HG02970 (cell line): ENCODE measurements around the gene CNBP.
"Not testable (repeated sequence)": the region's sequence is repeated elsewhere in the genome, so short reads cannot be mapped to it uniquely, and the experiment has no call there.

ENCODE experiments used
- ATAC-seq: cut with Tn5 transposase; IDR thresholded peaks from one replicate; pipeline ENCODE4 v1.9.1; 2021; ENCODE audit warnings: mild to moderate bottlenecking, moderate library complexity, moderate number of reproducible peaks; ENCODE audit not compliant: unreplicated experiment, low FRiP score

The CNBP gene

GRCh38 chr3:129185783-129186182 is 2.1 kb upstream of the CNBP start:
- ATAC-seq = no peak

- not testable (repeated sequence) for ATAC-seq
These were observed 1.3 kb upstream of the CNBP start for GRCh38 chr3:129184784-129185542.

GRCh38 chr3:129184396-129184657 is 631 bp upstream of the CNBP start:
- no peak for ATAC-seq

DNA sequence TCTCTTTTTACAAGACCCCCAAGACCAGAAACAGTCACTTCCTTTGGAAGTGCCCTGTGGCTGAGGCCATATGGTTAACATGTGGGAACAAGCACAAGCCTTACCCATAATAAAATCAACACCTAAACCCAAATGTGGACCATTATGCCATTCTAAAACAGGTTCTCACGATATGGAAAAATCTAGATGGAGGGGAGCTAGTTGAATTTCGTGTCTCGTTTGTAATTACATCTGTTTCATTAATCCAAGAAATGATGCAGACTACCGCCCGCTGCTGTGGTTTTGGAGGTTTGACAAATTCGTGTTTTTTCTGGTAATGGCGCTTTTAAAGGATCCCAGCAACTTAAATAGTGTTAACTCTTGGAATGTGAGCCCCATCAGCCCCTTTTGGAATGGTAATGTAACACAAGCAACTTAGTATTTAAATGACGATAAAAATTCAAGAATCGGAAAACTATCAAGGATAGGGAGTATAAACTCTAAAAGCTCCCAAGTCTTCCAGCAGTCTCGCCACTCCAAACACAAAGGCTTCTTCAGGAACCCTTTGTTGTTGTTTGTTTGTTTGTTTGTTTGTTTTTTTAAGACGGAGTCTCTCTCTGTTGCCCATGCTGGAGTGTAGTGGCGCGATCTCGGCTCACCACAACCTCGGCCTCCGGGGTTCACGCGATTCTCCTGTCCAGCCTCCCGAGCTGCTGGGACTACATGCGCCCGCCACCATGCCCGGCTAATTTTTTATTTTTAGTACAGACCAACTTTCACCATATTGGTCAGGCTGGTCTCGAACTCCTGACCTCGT is 1.1 kb downstream of the CNBP start:
- ATAC-seq = no peak

GRCh38 chr3:129181819-129182218 is 1.9 kb downstream of the CNBP start:
- ATAC-seq = no peak

DNA sequence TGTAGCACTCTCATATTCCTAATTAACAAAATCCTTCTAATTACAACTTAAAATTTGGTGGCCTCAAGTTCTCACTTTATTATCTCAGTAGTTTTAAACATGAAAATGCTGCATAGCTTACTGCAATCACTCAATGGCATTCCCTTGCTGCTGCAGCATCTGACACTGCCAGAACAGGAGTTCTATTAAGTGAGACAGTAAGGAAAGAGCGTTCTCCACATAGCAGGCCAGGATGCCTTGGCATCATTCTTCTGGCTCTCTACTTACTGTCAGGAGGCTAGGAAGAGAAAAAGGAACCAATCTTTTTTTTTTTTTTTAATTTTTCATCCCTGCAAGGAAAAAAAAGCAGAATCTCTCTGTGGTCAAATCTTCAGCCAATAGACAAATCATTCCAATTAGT is 3.2 kb downstream of the CNBP start:
- no peak for ATAC-seq

- no peak for ATAC-seq
These were observed 7.6 kb downstream of the CNBP start for GRCh38 chr3:129176051-129176450.

DNA sequence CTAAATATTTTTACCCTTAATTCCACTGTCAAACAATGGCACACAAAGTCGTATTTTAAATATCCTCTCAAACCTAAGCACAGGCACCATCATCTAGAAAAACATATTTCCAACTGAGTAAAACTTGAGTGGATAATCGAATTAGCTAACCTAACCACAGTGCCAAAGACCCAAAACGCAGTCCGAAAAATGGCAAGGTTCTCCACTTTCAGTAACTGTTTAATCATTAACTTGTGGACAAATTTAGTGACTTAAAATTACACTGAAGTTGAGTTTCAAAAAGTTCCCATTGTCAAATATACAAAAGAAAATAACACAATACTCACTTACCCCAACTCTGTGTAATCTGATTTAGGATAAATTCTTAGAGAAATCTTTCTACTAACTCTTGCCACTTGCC is 10.0 kb downstream of the CNBP start:
- ATAC-seq = no peak

- ATAC-seq = no peak
These were observed 10.5 kb downstream of the CNBP start for GRCh38 chr3:129173206-129173605.

DNA sequence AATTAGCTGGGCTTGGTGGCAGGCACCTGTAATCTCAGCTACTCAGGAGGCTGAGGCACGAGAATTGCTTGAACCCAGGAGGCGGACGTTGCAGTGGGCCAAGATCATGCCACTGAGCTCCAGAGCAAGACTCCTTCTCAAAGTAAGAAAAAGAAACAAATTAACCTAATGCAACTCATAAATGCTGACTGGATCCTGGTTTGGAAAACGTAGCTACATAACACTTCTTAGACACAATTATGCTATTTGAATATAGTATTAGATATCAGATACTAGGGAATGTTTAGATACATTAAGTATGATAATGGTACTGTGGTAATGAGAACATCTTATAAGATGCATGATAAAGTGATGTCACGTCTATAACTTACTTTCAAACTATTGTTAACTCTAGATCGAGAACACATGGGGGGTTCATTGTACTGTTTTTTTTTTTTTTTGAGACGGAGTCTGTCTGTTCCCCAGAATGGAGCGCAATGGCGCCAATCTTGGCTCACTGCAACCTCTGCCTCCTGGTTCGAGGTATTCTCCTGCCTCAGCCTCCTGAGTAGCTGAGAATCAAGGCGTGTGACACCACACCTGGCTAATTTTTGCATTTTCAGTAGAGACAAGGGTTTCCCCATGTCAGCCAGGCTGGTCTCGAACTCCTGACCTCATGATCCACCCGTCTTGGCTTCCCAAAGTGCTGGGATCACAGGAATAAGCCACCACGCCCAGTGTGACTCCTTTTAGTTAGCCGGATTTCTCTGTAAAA is 16.9 kb downstream of the CNBP start:
- ATAC-seq = no peak

GRCh38 chr3:129165594-129165993 is 18.1 kb downstream of the CNBP start:
- ATAC-seq = not testable (repeated sequence)

- ATAC-seq = no peak
These were observed 19.2 kb downstream of the CNBP start for GRCh38 chr3:129164500-129164899.

- no peak for ATAC-seq
These were observed 20.7 kb downstream of the CNBP start for GRCh38 chr3:129162729-129163579.

GRCh38 chr3:129161860-129162271 is 21.8 kb downstream of the CNBP start:
- no peak for ATAC-seq

DNA sequence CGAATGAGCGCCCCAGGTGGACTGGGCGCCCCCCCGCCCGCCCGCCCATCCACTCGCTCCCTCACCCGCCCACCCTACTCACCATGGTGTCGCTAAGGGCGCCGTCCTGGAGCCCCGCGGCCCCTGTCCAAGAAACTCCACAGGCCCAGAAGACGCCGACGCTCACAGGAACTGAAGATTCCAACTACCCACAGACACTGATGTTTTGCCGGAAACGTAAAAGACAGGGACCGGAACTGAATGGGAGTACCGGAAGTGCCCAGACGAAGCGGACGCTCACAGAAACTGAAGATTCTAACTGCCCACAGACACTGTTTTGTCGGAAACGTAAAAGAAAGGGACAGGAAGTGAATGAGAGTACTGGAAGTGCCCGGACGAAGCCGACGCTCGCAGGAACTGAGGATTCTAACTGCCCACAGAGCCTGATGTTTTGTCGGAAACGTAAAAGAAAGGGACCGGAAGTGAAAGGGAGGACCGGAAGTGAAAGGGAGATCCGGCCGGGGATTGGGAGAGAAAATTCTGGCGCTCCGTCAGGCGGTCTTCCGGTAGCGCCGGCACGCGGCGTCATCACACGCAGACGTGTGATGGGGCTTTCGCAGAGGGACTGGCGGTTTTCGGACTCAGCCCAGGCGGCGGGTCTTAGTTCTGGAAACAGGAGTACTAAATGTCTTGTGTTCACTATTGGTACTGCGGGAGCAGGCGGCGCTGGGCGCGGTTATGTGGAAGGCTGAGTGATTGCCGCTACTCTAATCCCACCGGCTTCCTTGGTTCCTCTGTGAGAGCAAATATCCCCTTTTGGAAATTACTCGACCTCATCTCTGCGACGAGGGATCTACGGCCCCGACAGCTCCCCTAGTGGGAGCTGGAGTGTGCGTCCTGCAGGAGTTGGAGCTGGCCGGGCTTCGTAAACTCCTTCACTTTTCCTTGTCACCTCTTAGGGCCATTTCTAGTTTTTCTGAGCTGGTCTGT is 22.5 kb downstream of the CNBP start, which contains the start of gene ISY1:
Gene ISY1, minus strand, starts transcription at position 173 of the 969 bp plus-strand sequence. Its CDS starts 88 bp downstream, at position 85.
- peak; percentile 84 for ATAC-seq

DNA sequence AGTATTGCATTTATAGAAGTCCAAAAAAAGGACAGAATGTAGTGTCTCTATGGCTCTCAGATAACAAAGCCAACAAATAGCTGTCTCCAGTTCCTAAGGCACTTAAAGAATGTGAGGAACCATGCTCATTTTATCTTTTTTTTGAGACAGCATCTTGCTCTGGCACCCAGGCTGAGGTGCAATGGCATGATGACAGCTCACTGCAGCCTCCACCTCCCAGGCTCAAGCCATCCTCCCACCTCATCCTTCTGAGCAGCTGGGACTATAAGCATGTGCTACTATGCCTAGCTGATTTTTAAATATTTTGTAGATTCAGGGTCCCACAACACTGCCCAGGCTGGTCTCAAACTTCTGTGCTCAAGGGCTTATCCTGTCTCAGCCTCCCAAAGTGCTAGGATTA is 38.9 kb downstream of the CNBP start:
- no peak for ATAC-seq

- ATAC-seq = not testable (repeated sequence)
These were observed 42.7 kb downstream of the CNBP start for GRCh38 chr3:129141011-129141410.

- no peak for ATAC-seq
These were observed 43.8 kb downstream of the CNBP start for GRCh38 chr3:129139911-129140310.

- not testable (repeated sequence) for ATAC-seq
These were observed 47.4 kb downstream of the CNBP start for GRCh38 chr3:129136275-129136674.
